ENCODE measurements around the gene CCDC57. TPM values are rescaled to one million over a fixed set of nuclear protein-coding genes. Genes with fewer than 3 reads are reported as not detected.
A peak's percentile ranks its signal among the peaks of the same experiment; 100 is the strongest.

Gene CCDC57
- total and polyA plus RNA-seq, 8 donors, result 43.9 to 166 (median 75.4) TPM

GRCh38 chr17:82248815-82249674, 36.4 kb upstream of the CCDC57 start:
- TF ChIP-seq EP300 (IDR thresholded peaks at IDR 0.05), result no peak
- no peak for TF ChIP-seq POLR2A (IDR thresholded peaks at IDR 0.05)
- no peak for TF ChIP-seq CTCF (IDR thresholded peaks at IDR 0.05)
- no peak for TF ChIP-seq POLR2AphosphoS5 (IDR thresholded peaks at IDR 0.05)
- Histone ChIP-seq H3K27me3 (no peaks in the 10 kb centered on the region), H3K4me1 (peaks cover 22 to 66% (median 28%) of the 10 kb centered on the region in 4 donors), H3K9me3 (no peaks in the 10 kb centered on the region), H3K4me3 (no peak overlapping the region), H3K36me3 (peaks cover 99 to 100% (median 100%) of the 10 kb centered on the region in 4 donors), H3K27ac (peak overlapping the region in 1 of 5 donors; percentile 6)
- WGBS, 5 donors, result 89 to 94% (median 92%) methylated on average over 43 to 54 of the region's 54 CpGs
- intact Hi-C loops (cut with DNase I; ENCODE audit: low total_unique reads), result no loop called here
- no peak for DNase-seq

DNA sequence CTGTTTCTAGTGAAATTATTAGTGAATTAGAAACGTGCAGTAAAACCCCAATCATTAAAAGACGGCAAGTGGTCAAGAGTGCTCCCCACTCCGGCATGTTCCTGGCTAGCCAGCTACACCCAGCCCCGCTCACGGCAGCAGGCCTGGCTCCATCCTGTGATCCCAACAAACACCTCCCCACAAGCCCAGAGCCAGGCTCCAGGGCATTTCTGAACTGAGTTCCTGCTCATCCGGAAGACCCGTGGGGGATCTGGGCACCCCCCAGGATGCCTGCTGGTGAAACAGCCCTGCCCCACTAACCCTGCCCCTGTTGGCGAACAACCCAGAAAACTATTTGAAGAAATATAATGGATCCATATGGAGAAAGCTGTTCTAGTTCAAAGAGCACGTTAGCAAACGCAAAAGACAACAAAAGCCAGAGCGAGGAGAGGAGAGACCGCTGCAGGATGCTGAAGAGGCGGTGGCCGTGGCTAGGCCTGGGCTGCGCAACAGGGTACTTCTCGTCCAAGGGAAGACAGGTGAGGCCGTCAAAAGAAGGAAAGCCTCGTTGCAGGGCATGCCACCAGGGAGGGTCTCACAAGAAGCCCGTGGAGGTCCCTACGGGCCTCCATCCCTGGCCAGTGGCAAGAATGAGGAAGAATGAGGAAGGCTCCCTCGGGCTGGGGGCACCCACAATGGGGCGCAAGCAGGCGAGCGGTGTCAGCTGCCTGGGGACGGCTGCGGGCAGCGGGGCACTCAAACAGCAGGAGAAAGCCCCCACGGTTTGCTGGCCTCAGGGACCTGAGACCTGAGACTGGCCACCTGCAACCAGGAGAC, 35.4 kb upstream of the CCDC57 start:
- peaks cover 30 to 76% (median 37%) of the 10 kb centered on the region in 4 donors for H3K4me1 ChIP-seq
- WGBS, 5 donors, result 78 to 89% (median 84%) methylated on average over 28 of the region's 28 CpGs
- peaks cover 98 to 100% (median 100%) of the 10 kb centered on the region in 4 donors for H3K36me3 ChIP-seq
- no peak for DNase-seq
- no peak overlapping the region for H3K4me3 ChIP-seq
- H3K27me3 ChIP-seq, result no peaks in the 10 kb centered on the region
- no peaks in the 10 kb centered on the region for H3K9me3 ChIP-seq
- TF ChIP-seq EP300 (IDR thresholded peaks at IDR 0.05) (no peak), POLR2AphosphoS5 (IDR thresholded peaks at IDR 0.05) (no peak), CTCF (IDR thresholded peaks at IDR 0.05) (no peak), POLR2A (IDR thresholded peaks at IDR 0.05) (no peak)
- intact Hi-C loops (cut with DNase I; ENCODE audit: low total_unique reads), result no loop called here
- H3K27ac ChIP-seq, result peak overlapping the region in 4 of 5 donors; percentile 67 to 81 (median 74)

DNA sequence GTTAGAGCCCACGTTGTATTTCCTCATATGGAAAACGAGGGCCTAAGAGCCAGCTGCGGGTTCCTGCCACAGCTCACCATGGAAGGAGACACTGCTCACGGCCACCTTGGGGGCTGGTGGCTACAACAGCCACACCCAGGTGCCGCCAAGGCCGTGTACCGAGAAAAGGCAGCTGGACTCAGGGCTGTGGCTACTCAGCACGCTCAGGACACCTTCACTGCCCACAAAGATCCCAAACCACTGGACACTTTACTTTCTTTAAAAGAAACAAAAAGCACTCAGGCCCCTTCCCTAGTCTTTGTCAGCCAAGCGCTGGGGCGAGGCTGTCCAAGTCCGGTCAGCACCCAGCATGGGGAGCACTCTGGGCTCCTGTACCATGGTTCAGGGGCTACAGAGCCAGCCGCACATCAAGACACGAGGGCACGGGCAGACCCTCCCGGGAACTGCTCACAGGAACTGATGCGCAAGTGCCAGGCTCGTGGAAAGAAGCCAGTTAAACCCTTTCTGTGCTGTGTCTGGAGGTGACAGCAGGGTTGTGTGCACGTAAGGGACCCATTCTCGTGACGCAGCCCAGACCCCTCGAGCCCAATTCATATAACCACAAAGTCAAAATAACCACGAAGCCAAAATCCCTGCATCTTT, 34.7 kb upstream of the CCDC57 start:
- Histone ChIP-seq H3K4me1 (peaks cover 37 to 84% (median 44%) of the 10 kb centered on the region in 4 donors), H3K36me3 (peaks cover 90 to 100% (median 96%) of the 10 kb centered on the region in 4 donors), H3K27me3 (no peaks in the 10 kb centered on the region), H3K4me3 (no peak overlapping the region), H3K27ac (peak overlapping the region; percentile 43 to 81 (median 74)), H3K9me3 (no peaks in the 10 kb centered on the region)
- no peak for DNase-seq
- intact Hi-C loops (cut with DNase I; ENCODE audit: low total_unique reads), result no loop called here
- no peak for TF ChIP-seq CTCF (IDR thresholded peaks at IDR 0.05)
- TF ChIP-seq POLR2A (IDR thresholded peaks at IDR 0.05), result no peak
- TF ChIP-seq EP300 (IDR thresholded peaks at IDR 0.05), result no peak
- no peak for TF ChIP-seq POLR2AphosphoS5 (IDR thresholded peaks at IDR 0.05)
- 58 to 68% (median 67%) methylated on average over 22 of the region's 22 CpGs for WGBS, 5 donors

Data from stomach (tissue), 9 donors.